Thoracic aorta (tissue), 2 donors: ENCODE measurements around the gene MLLT1. TPM values are rescaled to one million over a fixed set of nuclear protein-coding genes. Genes with fewer than 3 reads are reported as not detected.

Experiments used
- ATAC-seq: fragments of 150-250 bp; one replicate; pipeline ENCODE4 v1.8.0; 2017; ENCODE audit warnings: low read depth; ENCODE audit not compliant: insufficient number of reproducible peaks, low FRiP score
- DNase-seq: peaks from one replicate; pipeline ENCODE4 v3.0.0-alpha.2; 2020; ENCODE audit warnings: low spot score
- H3K27ac ChIP-seq, 2 donors: fragments of 200-600 bp; sonication (generic); 1 replicate in 1 of 2; 2 replicates in 1 of 2; pipeline ENCODE4 v1.5.1; 2016; ENCODE audit warnings: mild to moderate bottlenecking in 2 of 2, moderate library complexity in 2 of 2
- H3K27me3 ChIP-seq: fragments of 200-600 bp; sonication (generic); replicated peaks from 2 replicates; pipeline ENCODE4 v1.6.0; 2016; ENCODE audit warnings: mild to moderate bottlenecking; ENCODE audit not compliant: insufficient read depth
- H3K36me3 ChIP-seq: fragments of 200-600 bp; sonication (generic); one replicate; pipeline ENCODE4 v1.5.1; 2016
- H3K4me1 ChIP-seq, 2 donors: fragments of 200-600 bp; sonication (generic); 1 replicate in 1 of 2; 2 replicates in 1 of 2; pipeline versions ENCODE4 v1.5.1 to v1.6.0; 2016; ENCODE audit warnings: low read depth in 2 of 2, mild to moderate bottlenecking in 1 of 2; ENCODE audit not compliant: control insufficient read depth in 1 of 2
- H3K4me3 ChIP-seq: fragments of 200-600 bp; sonication (generic); 2 replicates; pipeline ENCODE4 v1.5.1; 2016; ENCODE audit warnings: mild to moderate bottlenecking
- H3K9me3 ChIP-seq: fragments of 200-600 bp; sonication (generic); 2 replicates; pipeline ENCODE4 v1.5.1; 2016
- CTCF ChIP-seq: fragments of 200-600 bp; sonication (generic); IDR thresholded peaks from one replicate; pipeline ENCODE4 v1.5.1; 2019; ENCODE audit warnings: antibody characterized with exemption
- total RNA-seq, 2 donors: library from RNA; depleted of rRNA; stranded (reverse); fragments of >200 nt; gene quantifications; one replicate each; pipeline versions ENCODE4 v1.1.0 to v1.2.3, GENCODE V29; 2016

MLLT1 gene
- total RNA-seq, 2 donors from 2014 or later, result 23.0 to 31.4 TPM

GRCh38 chr19:6172074-6172863, 107.5 kb downstream of the MLLT1 start:
- DNase-seq, result no peak
- ATAC-seq, result no peak
- no peak for TF ChIP-seq CTCF

GRCh38 chr19:6167115-6167514, 112.7 kb downstream of the MLLT1 start:
- H3K9me3 ChIP-seq, result peaks cover 3% of the 10 kb centered on the region
- H3K4me1 ChIP-seq, result no peaks in the 10 kb centered on the region
- ATAC-seq (no peak), DNase-seq (no peak)
- no peak overlapping the region for H3K4me3 ChIP-seq
- no peak overlapping the region for H3K27ac ChIP-seq
- H3K36me3 ChIP-seq, result no peaks in the 10 kb centered on the region
- H3K27me3 ChIP-seq, result no peaks in the 10 kb centered on the region
- TF ChIP-seq CTCF, result no peak

More at GRCh38 chr19:6172074-6172863, 107.5 kb downstream of the MLLT1 start:
- no peaks in the 10 kb centered on the region for H3K4me1 ChIP-seq
- H3K36me3 ChIP-seq, result no peaks in the 10 kb centered on the region
- no peaks in the 10 kb centered on the region for H3K27me3 ChIP-seq
- H3K9me3 ChIP-seq, result peaks cover 3% of the 10 kb centered on the region
- H3K27ac ChIP-seq, result no peak overlapping the region
- H3K4me3 ChIP-seq, result no peak overlapping the region

GRCh38 chr19:6164906-6165531, 114.8 kb downstream of the MLLT1 start:
- ATAC-seq (no peak), DNase-seq (no peak)
- TF ChIP-seq CTCF, result no peak
- Histone ChIP-seq H3K27me3 (no peaks in the 10 kb centered on the region), H3K9me3 (no peaks in the 10 kb centered on the region), H3K4me3 (no peak overlapping the region), H3K36me3 (no peaks in the 10 kb centered on the region), H3K27ac (no peak overlapping the region), H3K4me1 (no peaks in the 10 kb centered on the region)

- DNase-seq (no peak), ATAC-seq (no peak)
These were observed 118.4 kb downstream of the MLLT1 start for GRCh38 chr19:6161271-6161850.

More at GRCh38 chr19:6161271-6161850, 118.4 kb downstream of the MLLT1 start:
- H3K27ac ChIP-seq, result no peak overlapping the region
- no peaks in the 10 kb centered on the region for H3K4me1 ChIP-seq
- no peak for TF ChIP-seq CTCF
- no peaks in the 10 kb centered on the region for H3K27me3 ChIP-seq
- no peaks in the 10 kb centered on the region for H3K9me3 ChIP-seq
- H3K36me3 ChIP-seq, result no peaks in the 10 kb centered on the region
- no peak overlapping the region for H3K4me3 ChIP-seq

Other genes with a start within 250 kb of the MLLT1 start
- gene RFX2, start 169.5 kb downstream of the MLLT1 start, total RNA-seq, result 10 to 100 TPM; 21.7 to 30.3 TPM
- gene ACSBG2, start 144.3 kb downstream of the MLLT1 start, total RNA-seq, result 1 to 10 TPM in 1 of 2 donors, not detected in 1; 1.6 TPM
- gene ACER1, start 53.6 kb upstream of the MLLT1 start, total RNA-seq, result not detected
- 10 to 100 TPM; 39.0 to 53.2 TPM for gene CLPP, start 81.6 kb upstream of the MLLT1 start, total RNA-seq
- 10 to 100 TPM; 29.1 to 37.6 TPM for gene ALKBH7, start 92.8 kb upstream of the MLLT1 start, total RNA-seq
- 1 to 10 TPM; 1.4 to 2.8 TPM for gene PSPN, start 96.0 kb upstream of the MLLT1 start, total RNA-seq
- gene GTF2F1, start 113.2 kb upstream of the MLLT1 start, total RNA-seq, result 10 to 100 TPM; 22.7 to 27.7 TPM
- gene KHSRP, start 144.8 kb upstream of the MLLT1 start, total RNA-seq, result 100 to 1,000 TPM in 1 of 2 donors, 10 to 100 TPM in 1; 98.4 to 111 TPM
- under 1 TPM in 1 of 2 donors, not detected in 1; 0.71 TPM for gene SLC25A41, start 153.8 kb upstream of the MLLT1 start, total RNA-seq
- gene SLC25A23, start 179.8 kb upstream of the MLLT1 start, total RNA-seq, result 10 to 100 TPM; 89.6 to 97.1 TPM
- 1 to 10 TPM in 1 of 2 donors, under 1 TPM in 1; 0.54 to 2.1 TPM for gene CRB3, start 184.3 kb upstream of the MLLT1 start, total RNA-seq
- 1 to 10 TPM; 2.7 to 3.9 TPM for gene DENND1C, start 201.8 kb upstream of the MLLT1 start, total RNA-seq
- not detected for gene TUBB4A, start 222.3 kb upstream of the MLLT1 start, total RNA-seq